Body of pancreas (tissue), 4 donors: ENCODE measurements around the gene GIPC2.

Experiments
- CTCF ChIP-seq, 7 experiments: fragments of 450-650 bp in 4 of 7; fragments of 200-600 bp in 3 of 7; sonication (generic) in 3 of 7; IDR thresholded peaks; one replicate each; pipeline ENCODE4 v1.5.1; 2016 to 2019; ENCODE audit warnings: antibody characterized with exemption in 7 of 7
- POLR2A ChIP-seq, 3 donors: fragments of 450-650 bp; IDR thresholded peaks; one replicate each; pipeline ENCODE4 v1.6.1; 2016; ENCODE audit warnings: antibody characterized with exemption in 3 of 3, mild to moderate bottlenecking in 2 of 3

GRCh38 chr1:78153092-78153736, 107.4 kb downstream of the GIPC2 start:
- TF ChIP-seq CTCF (IDR thresholded peaks at IDR 0.05) = no peak
- TF ChIP-seq POLR2A (IDR thresholded peaks at IDR 0.05) = no peak
